ENCODE measurements around the gene LALBA.
"Not testable (repeated sequence)": the region's sequence is repeated elsewhere in the genome, so short reads cannot be mapped to it uniquely, and the experiment has no call there.

The LALBA gene

DNA sequence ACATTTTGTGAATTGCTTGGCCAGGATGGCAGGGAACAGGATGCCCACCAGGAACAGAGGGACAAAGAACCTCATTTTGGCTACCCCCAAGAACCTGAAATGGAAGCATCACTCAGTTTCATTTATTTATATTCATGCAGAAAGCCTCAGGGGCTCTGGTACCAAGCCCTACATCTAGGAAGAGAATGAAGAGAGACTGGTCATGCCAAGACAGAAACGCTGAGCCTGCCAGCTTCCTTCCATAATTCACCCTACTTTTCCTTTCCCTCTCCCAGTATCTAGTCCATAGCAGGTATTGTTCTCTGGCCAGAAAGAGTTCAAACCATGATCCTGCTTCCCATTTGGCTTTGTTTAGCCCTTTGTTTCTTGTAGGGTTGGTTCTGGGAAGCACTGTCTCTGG lies at the start of gene LALBA:
Gene LALBA, minus strand, starts transcription at position 101 of the 400 bp plus-strand sequence. Its CDS starts 26 bp downstream, at position 75.
- no peak for DNase-seq (ENCODE audit: low read depth in 3 of 3)

DNA sequence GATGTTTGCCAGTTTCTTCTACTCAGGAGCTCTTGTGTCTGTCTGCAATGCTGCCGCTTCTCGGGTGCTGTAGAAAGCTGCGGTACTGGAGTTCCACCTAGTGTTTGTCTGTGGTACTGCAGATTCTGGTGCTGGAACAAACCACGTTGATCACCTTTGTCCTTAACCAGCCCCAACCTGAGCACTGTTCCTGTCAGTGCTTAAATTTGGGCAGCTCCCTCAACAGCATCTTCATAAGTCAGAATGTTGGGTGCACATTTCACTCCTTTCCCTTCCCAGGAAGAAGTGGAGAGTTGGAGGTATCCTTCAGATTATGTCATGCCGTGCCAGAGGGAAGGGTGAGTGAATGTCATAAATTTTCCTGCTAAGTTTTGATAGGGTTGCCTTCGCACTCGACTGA lies 48.7 kb upstream of the LALBA start:
- DNase-seq (ENCODE audit: low read depth in 3 of 3) = peak; percentile 57 to 75 (median 64)

DNA sequence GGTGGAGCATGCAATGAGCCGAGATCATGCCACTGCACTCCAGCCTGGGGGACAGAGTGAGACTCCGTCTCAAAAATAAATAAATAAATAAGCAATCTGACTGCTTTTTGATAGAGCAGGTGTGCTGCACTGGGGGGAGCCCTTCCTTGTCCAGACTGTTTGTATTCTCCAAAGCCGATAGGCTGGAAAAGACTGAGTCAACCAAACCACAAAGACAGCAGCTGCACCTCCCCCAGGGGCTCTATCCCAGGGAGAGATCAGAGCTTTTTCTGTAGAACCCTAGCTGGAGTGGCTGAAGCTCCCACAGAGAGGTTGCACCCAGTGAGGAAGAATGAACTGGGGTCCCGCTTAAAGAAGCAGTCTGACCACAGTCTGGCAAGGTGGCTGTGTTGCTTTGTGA lies 45.8 kb upstream of the LALBA start:
- DNase-seq (ENCODE audit: low read depth in 3 of 3) = no peak

DNA sequence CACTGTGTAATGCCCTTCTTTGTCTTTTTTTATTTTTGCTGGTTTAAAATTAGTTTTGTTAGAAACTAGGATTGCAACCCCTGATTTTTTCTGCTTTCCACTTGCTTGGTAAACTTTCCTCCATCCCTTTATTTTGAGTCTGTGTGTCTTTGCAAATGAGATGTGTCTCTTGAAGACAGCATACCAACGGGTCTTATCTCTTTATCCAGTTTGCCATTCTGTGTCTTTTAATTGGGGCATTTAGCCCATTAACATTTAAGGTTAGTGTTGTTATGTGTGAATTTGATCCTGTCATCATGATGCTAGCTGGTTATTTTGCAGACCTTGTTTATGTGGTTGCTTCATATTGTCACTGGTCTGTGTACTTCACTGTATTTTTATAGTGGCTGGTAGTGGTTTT lies 43.5 kb upstream of the LALBA start:
- DNase-seq (ENCODE audit: low read depth in 3 of 3) = no peak

DNA sequence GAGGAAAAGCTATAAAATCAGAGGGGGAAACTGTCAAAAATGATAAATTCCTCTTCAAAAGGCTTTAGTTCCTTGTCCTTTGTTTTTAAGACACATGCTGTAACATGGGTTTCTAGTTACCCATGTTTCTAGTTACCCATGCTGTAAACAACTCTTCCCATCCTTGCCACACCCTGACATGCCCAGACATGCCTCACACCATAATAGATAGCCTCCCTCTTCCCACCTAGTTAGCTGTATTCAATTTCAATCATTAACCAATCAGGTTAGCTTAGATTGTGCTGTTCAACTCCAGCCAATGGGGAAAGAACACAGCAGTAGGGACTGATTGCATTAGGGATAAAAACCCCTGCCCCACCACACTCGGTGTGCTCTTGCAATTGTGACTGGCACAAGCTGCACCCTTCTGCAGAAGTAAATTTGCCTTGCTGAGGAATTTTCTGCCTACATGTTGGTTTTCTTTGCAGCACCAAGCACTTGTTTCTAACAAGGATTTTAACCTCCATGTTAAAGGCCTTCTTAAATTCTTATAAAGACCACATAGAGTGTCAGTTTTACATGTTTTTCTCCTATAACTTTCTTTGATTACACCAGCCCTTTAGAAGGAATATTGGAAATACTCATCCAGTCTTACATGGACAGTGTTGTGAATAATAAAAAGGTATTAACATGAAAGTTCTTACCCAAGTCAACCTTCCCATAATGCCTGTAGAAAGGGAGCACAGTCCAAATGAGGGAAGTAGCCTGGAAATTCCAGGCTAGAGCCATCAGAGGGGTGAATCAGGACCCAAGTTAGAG lies 32.5 kb upstream of the LALBA start:
- DNase-seq (ENCODE audit: low read depth in 3 of 3) = no peak

DNA sequence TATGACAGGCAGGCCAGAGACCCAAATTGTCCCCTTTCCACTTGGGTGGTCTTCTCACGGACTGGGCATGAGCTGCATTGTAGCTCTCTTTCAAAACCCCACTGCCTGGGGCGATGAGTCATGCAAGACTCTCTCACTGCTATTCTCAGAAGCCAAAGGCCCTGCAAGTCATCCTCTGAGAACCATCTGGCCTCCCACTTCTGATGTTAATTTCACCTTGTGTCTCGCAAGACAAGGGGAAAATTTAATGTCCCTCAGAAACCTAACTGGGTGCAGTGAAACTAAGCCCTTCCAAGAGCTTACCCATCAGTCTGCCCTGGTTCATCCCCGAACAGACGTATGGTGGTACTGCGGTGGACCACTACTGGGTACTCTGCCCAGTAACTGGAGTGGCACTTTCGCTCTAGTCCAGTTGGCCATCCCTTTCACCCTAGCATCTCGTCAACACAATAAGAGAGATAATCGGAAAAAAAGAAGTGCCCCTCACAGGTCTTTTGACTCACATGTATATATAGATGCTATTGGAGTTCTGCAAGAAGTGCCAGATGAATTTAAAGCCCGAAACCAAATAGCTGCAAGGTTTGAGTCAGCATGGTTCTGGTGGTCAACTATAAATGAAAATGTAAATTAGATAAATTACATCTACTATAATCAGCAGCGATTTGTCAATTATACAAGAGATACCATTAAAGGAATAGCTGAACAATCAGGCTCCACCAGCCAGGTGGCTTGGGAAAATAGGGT lies 31.3 kb upstream of the LALBA start:
- no peak for DNase-seq (ENCODE audit: low read depth in 3 of 3)

DNA sequence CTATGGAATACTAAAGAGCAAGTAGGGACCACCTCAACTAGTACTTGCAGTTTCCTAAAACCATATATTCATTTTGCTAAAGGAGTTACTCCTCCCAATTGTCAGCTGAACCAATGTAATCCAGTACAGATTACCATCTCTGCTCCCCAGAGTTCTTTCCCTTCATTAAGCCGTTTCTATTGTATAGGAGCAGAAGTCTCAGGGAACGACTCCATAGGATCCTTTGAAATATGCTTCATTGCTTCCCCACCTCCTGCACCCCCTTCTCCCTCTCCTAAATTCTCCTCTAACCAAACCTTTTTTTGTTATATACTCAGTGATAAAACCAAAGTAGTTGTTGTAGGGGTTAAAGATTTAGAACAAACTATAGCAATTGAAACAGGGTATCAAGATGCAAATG lies 30.7 kb upstream of the LALBA start:
- no peak for DNase-seq (ENCODE audit: low read depth in 3 of 3)

DNA sequence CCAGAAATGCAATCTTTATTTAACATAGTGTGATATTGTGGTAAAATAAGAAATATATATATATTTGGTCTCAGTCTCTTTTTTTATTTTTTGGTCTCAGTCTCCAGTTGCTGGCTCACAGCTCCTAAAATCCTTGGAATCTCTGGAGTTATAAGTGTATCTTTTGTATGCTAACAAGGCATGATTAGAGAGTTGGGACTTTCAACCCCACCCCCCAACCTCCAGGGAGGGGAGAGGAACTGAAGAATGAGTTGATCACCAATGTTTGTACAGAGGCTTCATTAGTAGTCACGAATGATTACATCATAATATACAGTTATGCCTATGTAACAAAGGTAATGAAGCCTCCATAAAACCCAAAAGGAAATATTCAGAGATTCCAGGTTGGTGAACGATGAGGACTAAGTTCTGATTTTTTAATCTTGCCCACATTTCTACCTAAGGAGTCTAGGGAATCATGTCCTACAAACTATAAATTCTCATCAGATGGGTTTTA lies 22.8 kb upstream of the LALBA start:
- no peak for DNase-seq (ENCODE audit: low read depth in 3 of 3)

DNA sequence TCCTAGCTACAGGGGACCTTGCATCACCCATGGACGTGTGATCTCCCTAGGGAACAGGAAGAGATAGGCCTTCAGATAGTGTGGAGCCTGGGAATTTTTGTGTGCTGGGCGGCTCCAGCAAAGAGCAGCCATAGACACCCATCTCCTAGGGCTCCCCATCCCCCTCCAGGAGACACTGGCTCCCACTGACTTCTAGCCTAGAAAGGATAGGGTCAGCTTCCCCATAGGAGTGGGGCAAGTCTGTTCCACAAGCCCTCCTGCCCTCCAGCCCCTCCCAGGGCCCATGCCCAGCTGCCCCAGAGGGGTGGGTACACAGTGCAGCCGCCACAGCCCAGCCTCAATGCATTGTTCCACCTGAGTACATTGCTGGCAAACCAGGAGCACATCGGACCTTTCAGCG lies 16.5 kb upstream of the LALBA start:
- no peak for DNase-seq (ENCODE audit: low read depth in 3 of 3)

DNA sequence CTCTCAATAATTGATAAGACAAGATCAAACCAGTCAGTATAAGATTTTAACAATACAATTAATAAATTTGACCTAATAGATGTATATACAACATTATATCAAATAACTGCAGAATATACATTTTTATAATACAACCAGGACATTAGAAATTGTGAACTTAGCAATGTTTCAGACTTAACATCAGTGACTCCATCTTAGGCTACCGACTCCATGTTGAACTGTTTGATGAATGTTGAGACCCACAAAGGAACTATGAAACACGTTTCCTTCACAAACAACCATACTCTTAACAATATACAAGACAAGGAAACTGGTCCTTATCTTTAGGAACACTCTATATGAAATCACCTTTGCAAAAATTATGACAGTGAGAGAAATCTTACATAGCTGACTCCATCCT lies 13.9 kb upstream of the LALBA start:
- DNase-seq (ENCODE audit: low read depth in 3 of 3) = no peak

DNA sequence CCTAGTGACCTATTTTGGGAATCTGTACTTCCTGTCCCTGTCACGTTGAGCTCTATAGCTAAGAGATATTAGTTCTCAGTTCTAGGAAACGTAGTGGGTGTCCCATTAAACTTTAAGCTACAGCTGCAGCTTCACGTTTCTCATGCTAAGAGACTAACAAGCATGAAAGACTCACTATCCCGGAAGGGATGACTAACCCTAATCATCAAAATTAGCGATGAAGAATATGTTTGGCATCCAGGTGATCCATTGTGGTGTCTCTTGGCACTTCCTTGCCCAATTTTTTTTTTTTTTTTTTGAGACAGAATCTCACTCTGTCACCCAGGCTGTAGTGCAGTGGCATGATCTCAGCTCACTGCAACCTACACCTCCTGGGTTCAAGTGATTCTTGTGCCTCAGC lies 11.0 kb upstream of the LALBA start:
- no peak for DNase-seq (ENCODE audit: low read depth in 3 of 3)

DNA sequence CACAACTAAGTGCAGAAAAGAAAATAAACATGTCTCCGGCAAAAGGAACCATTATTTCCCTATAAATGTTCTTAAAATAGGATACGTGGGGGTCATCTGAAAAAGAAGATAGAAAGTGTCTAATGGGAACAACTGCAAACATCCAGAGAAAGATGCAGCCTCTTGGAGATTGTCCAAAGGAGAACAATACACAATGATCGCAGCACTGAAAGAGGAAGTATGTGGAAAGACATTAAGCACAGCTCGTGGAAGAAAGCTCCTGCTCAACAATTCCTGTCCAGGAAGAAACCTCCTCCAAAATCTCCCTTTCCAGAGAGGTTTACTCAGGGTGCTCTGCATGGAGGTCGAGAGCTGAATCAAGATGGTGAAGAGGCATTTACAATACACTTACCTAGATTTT lies 2.5 kb upstream of the LALBA start:
- no peak for DNase-seq (ENCODE audit: low read depth in 3 of 3)

DNA sequence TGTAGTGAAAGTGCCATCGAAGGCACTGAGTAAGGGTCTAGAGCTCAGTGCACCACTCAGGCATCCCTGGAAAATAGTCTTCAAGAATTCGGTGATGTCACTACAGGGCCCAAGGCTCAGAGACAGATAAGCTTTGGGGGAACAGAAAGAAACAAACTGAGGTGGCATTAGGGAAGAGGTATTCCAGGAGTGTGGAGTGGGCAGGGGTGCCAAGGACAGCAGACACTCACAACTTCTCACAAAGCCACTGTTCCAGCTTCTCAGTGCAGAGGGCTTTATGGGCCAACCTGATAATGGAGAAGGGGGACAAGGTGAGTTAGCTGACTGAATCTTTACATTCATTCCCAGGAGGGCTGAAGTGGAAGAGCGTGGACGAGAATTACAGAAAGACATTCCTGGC lies 2.1 kb downstream of the LALBA start:
- no peak for DNase-seq (ENCODE audit: low read depth in 3 of 3)

DNA sequence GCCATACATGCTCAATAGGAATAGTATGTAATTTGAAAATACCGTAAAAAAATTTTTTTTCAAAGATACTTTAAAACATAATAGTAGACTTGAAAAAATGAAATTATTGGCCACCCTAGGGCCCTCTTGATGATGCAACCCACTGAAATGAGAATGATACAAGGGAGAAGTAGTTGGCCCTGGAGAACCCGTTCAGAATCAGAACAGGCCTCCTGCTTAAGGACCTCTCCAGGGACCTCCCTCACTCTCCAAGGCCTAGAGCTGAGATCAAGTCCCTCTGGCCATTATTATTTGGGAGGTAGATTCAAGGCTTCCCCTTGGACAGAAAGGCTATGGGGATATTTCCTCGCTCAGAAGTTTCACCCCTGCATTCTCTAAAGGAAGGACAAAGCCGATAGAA lies 11.9 kb downstream of the LALBA start:
- DNase-seq (ENCODE audit: low read depth in 3 of 3) = no peak

DNA sequence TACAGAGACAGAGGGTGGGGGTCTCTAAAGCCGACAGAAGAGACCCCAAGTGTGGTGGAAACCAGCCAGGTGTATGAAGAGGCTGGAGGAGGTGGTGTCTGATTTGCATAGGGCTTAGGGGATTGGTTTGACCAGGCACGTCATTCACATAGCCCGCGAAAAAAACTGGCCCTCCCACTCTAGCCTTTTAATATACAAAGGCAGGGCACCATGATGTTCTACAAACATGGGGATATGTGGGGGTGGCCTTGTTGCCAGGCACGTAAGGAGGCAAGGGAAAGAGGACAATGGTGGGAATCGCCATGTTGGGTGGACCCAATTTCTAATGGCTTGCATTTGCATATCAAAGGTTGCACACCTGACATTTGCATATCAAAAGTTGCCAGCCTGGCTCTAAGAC lies 13.2 kb downstream of the LALBA start:
- DNase-seq (ENCODE audit: low read depth in 3 of 3) = no peak

DNA sequence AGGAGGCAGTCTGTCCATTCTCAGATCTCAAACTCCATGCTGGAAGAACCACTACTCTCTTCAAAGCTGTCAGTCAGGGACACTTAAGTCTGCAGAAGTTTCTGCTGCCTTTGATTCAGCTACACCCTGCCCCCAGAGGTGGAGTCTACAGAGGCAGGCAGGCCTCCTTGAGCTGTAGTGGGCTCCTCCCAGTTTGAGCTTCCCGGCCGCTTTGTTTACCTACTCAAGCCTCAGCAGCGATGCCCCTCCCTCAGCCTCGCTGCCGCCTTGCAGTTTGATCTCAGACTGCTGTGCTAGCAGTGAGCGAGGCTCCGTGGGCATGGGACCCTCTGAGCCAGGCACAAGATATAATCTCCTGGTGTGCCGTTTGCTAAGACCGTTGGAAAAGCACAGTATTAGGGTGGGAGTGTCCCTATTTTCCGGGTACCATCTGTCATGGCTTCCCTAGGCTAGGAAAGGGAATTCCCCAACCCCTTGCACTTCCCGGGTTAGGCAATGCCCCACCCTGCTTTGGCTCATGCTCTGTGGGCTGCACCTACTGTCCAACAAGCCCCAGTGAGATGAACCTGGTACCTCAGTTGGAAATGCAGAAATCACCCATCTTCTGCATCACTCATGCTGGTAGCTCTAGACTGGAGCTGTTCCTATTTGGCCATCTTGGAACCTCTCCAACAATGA lies 16.0 kb downstream of the LALBA start:
- peak in 1 of 3 experiments; percentile 6 for DNase-seq (ENCODE audit: low read depth in 3 of 3)

DNA sequence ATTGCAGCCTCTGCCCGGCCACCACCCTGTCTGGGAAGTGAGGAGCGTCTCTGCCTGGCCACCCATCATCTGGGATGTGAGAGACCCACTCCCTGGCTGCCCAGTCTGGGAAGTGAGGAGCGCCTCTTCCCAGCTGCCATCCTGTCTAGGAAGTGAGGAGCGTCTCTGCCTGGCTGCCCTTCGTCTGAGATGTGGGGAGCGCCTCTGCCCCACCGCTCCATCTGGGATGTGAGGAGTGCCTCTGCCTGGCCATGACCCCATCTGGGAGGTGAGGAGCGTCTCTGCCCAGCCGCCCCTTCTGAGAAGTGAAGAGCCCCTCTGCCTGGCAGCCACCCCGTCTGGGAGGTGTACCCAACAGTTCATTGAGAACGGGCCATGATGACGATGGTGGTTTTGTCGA lies 18.2 kb downstream of the LALBA start:
- DNase-seq (ENCODE audit: low read depth in 3 of 3) = not testable (repeated sequence)

DNA sequence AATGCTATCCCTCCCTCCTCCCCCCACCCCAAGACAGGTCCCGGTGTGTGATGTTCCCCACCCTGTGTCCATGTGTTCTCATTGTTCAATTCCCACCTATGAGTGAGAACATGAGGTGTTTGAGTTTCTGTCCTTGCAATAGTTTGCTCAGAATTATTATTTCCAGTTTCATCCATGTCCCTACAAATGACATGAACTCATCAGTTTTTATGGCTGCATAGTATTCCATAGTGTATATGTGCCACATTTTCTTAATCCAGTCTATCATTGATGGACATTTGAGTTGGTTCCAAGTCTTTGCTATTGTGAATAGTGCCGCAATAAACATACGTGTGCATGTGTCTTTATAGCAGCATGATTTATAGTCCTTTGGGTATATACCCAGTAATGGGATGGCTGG lies 22.8 kb downstream of the LALBA start:
- not testable (repeated sequence) for DNase-seq (ENCODE audit: low read depth in 3 of 3)

DNA sequence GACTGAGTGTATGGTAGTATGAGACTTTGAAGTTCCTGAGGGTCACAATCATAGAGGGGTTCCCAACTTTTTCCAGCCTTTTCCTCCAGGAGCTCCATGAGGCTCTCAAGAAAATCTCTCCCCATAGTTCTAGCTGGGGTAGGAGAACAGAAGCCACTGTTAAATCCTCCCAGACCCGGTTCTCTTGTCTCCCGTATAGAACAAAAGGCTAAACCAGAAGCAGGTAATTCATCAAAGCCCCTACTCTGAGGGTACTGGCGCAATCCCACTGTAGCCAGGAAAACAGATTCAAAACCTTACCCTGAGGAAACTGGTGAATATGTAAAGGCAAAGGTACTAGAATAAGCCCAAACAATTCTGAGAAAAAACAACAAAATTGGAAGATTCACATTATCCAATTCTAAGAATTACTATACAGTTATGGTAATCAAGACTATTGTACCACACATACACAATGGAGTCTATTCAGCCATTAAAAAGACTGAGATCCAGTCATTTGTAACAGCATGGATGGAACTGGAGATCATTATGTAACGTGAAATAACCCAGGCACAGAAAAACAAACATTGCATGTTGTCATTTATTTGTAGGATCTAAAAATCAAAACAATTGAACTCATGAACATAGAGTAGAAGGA lies 23.9 kb downstream of the LALBA start:
- DNase-seq (ENCODE audit: low read depth in 3 of 3) = no peak

DNA sequence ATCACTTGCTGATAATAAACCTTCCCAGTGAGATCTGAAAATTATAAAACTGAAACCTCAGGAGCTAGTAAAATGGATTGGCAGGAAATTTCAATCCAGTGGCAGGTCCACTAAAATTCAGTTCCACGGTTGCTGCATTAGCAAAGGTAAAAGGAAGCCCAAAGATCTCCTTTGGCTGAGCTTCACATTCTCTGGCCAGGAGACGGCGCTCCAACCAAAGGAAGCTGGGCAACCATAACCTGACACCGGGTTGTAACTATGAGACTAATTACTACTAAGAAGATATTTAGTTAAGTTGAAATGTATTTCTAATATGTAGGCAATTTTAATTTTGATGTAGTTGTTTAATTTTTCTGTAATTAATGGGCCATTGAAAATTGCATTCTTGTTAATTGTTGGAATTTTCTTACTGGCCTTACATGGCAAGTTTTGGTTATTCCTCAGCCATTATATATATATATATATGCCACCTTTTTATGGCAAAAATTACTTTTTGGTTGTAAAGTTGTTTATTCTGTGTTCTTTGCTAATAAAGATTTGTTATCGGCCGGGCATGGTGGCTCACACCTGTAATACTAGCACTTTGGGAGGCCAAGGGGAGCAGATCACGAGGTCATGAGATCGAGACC lies 27.4 kb downstream of the LALBA start:
- peak; percentile 3 to 42 (median 28) for DNase-seq (ENCODE audit: low read depth in 3 of 3)

DNA sequence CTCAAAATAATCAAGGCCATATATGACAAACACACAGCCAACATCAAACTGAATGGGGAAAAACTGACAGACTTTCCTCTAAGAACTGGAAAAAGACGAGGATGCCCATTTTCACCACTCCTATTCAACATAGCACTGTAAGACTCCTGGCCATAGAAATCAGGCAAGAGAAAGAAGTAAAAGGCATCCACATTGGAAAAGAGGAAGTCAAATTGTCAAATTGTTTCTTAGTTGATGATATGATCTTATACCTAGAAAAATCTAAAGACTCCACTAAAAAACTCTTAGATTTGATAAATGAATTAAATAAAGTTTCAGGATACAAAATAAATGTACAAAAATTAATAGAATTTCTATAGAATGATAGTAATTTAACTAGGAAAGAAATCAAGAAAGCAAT lies 33.2 kb downstream of the LALBA start:
- no peak for DNase-seq (ENCODE audit: low read depth in 3 of 3)

DNA sequence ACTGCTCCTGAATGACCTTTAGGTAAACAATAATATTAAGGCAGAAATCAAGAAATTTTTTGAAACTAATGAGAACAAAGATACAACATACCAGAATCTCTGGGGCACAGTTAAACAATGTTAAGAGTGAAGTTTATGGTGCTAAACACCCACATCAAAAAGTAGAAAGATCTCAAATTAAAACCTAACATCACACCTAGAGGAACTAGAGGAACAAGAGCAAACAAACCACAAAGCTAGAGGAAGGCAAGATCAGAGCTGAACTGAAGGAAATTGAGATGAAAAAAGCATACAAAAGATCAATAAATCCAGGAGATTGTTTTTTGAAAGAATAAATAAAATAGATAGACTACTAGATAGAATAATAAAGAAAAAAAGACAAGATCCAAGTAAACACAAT lies 37.2 kb downstream of the LALBA start:
- no peak for DNase-seq (ENCODE audit: low read depth in 3 of 3)
